Breast epithelium (tissue), 3 donors: ENCODE results near the gene FGF4.

Experiments used
- POLR2A ChIP-seq: fragments of 450-650 bp; IDR thresholded peaks from one replicate; pipeline ENCODE4 v1.6.1; 2016; ENCODE audit warnings: antibody characterized with exemption, mild to moderate bottlenecking, moderate library complexity
- POLR2AphosphoS5 ChIP-seq, 3 donors: sonication (generic); formaldehyde crosslinking; IDR thresholded peaks; one replicate each; pipeline ENCODE4 v1.6.1; 2017; ENCODE audit warnings: antibody characterized with exemption in 3 of 3
- TF ChIP-seq, protein P1 (sequence below), 3 donors: fragments of 450-650 bp; IDR thresholded peaks; one replicate each; pipeline ENCODE4 v1.5.1; 2016 to 2017; ENCODE audit warnings: antibody characterized with exemption in 3 of 3, mild to moderate bottlenecking in 3 of 3, moderate library complexity in 3 of 3

DNA sequence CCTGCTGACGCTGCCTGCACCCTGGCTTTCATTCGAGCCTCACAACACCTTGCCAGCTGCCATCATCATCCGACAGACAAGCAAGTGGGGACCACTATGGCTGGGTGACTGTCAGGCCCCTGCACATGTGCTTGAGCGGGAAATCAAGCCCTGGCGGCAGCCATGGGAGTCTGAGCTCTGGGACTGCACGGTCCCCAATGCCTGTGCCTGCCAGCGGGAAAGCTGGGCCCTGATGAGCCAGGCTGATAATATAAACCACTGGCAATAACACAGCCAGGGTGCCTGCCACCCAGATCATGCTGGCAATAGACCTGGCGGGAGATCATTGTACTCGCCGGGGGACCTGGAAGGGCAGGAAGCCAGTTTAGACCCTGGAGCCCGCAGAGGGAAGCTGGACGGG, 41.5 kb upstream of the FGF4 start:
- TF ChIP-seq, protein P1, sequence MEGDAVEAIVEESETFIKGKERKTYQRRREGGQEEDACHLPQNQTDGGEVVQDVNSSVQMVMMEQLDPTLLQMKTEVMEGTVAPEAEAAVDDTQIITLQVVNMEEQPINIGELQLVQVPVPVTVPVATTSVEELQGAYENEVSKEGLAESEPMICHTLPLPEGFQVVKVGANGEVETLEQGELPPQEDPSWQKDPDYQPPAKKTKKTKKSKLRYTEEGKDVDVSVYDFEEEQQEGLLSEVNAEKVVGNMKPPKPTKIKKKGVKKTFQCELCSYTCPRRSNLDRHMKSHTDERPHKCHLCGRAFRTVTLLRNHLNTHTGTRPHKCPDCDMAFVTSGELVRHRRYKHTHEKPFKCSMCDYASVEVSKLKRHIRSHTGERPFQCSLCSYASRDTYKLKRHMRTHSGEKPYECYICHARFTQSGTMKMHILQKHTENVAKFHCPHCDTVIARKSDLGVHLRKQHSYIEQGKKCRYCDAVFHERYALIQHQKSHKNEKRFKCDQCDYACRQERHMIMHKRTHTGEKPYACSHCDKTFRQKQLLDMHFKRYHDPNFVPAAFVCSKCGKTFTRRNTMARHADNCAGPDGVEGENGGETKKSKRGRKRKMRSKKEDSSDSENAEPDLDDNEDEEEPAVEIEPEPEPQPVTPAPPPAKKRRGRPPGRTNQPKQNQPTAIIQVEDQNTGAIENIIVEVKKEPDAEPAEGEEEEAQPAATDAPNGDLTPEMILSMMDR (IDR thresholded peaks at IDR 0.05): no peak
- no peak for TF ChIP-seq POLR2AphosphoS5 (IDR thresholded peaks at IDR 0.05)
- TF ChIP-seq POLR2A: no peak
